K562 (cell line): ENCODE measurements around the gene AKT3. TPM values are rescaled to one million over a fixed set of nuclear protein-coding genes. Genes with fewer than 3 reads are reported as not detected.

ENCODE experiments used
- ATAC-seq: fragments of 200-7000 bp; cut with Tn5 transposase; 3 replicates; pipeline ENCODE4 v1.9.1; 2020; ENCODE audit warnings: moderate library complexity
- BruUV-seq: library from RNA; stranded (reverse); fragments of 400-500 nt; replicated peaks from 2 replicates; lab custom pipeline; 2021; lab: Mats Ljungman, UMichigan
- CTCF ChIA-PET: fragments of 300-600 bp; formaldehyde crosslinking; extraction: SDS; loops from one replicate; lab custom pipeline; 2021; ENCODE audit warnings: low intra/inter-chr PET ratio; lab: Yijun Ruan, JAX
- POLR2A ChIA-PET: fragments of 300-600, 350-650 bp; sonication (Branson Sonifier 250); formaldehyde crosslinking; extraction: SDS; loops from one replicate; lab custom pipeline; 2021; ENCODE audit warnings: antibody characterized with exemption, inconsistent platforms; lab: Yijun Ruan, JAX
- DNase-seq, 4 experiments: peaks; one replicate each; pipeline versions ENCODE4 v3.0.0 to v3.0.0-alpha.2; 2011 to 2018; ENCODE audit warnings: low spot score in 3 of 4, mixed read lengths in 3 of 4; ENCODE audit errors: extremely low read depth in 1 of 4
- FAIRE-seq: peaks from 2 replicates; lab custom pipeline; 2011; peaks lifted over from hg19 to GRCh38; lab: Jason Lieb, UNC
- H2AFZ ChIP-seq: 2 replicates; pipeline ENCODE4 v1.6.0; 2011; ENCODE audit warnings: low read depth, low read length, control low read depth, inconsistent platforms
- H3K27ac ChIP-seq: fragments of 200-600 bp; 3 replicates; pipeline ENCODE4 v1.8.0; 2011; ENCODE audit warnings: low read depth, mild to moderate bottlenecking, control low read depth, inconsistent platforms, low read length, moderate library complexity, mixed read lengths; ENCODE audit errors: extremely low read depth
- H3K27me3 ChIP-seq, 2 experiments: fragments of 300-600 bp in 1 of 2; 2 replicates in 1 of 2; 3 replicates in 1 of 2; pipeline versions ENCODE4 v1.6.0 to v1.8.0; 2011; ENCODE audit warnings: inconsistent platforms in 2 of 2, low read length in 2 of 2, mild to moderate bottlenecking in 1 of 2, mixed read lengths in 1 of 2, moderate library complexity in 1 of 2; ENCODE audit not compliant: control insufficient read depth in 2 of 2, insufficient read depth in 2 of 2
- H3K36me3 ChIP-seq: fragments of 300-600 bp; 3 replicates; pipeline ENCODE4 v1.8.0; 2011; ENCODE audit warnings: mild to moderate bottlenecking, low read length, inconsistent platforms; ENCODE audit not compliant: control insufficient read depth, insufficient read depth
- H3K4me1 ChIP-seq, 2 experiments: fragments of 200-600 bp in 1 of 2; replicated peaks in 1 of 2; 2 replicates in 1 of 2; 3 replicates in 1 of 2; pipeline versions ENCODE4 v1.5.1 to v1.8.0; 2011; ENCODE audit warnings: inconsistent platforms in 2 of 2, low read length in 2 of 2, mild to moderate bottlenecking in 1 of 2, mixed read lengths in 1 of 2, moderate library complexity in 1 of 2; ENCODE audit not compliant: control insufficient read depth in 2 of 2, insufficient read depth in 2 of 2
- H3K4me2 ChIP-seq: 2 replicates; pipeline ENCODE4 v1.6.1; 2011; ENCODE audit warnings: low read length, control low read depth, inconsistent platforms, mixed read lengths; ENCODE audit not compliant: insufficient read depth
- H3K4me3 ChIP-seq: fragments of 200-600 bp; sonication (generic), shearing (Covaris generic); 2 replicates; pipeline ENCODE4 v1.5.1; 2016; ENCODE audit warnings: control low read depth, inconsistent platforms
- H3K79me2 ChIP-seq: fragments of 200-600 bp; 3 replicates; pipeline ENCODE4 v1.8.0; 2011; ENCODE audit warnings: low read length, inconsistent platforms; ENCODE audit not compliant: control insufficient read depth, insufficient read depth
- H3K9ac ChIP-seq, 2 experiments: 2 replicates each; pipeline versions ENCODE4 v1.6.0 to v1.6.1; 2011; ENCODE audit warnings: low read depth in 2 of 2, low read length in 2 of 2, control low read depth in 1 of 2, inconsistent platforms in 1 of 2, mild to moderate bottlenecking in 1 of 2, mixed read lengths in 1 of 2; ENCODE audit not compliant: insufficient read depth in 1 of 2
- H3K9me1 ChIP-seq: one replicate; pipeline ENCODE4 v1.6.0; 2011; ENCODE audit warnings: inconsistent platforms, mild to moderate bottlenecking, low read length, moderate library complexity; ENCODE audit not compliant: control insufficient read depth, insufficient read depth
- H3K9me3 ChIP-seq: replicated peaks from 2 replicates; pipeline ENCODE4 v1.5.1; 2011; ENCODE audit warnings: low read depth, low read length, inconsistent platforms; ENCODE audit not compliant: control insufficient read depth, insufficient read depth
- H4K20me1 ChIP-seq: replicated peaks from 2 replicates; pipeline ENCODE4 v1.6.1; 2011; ENCODE audit warnings: low read length, inconsistent platforms, mixed read lengths; ENCODE audit not compliant: control insufficient read depth, insufficient read depth
- ATF1 ChIP-seq, 2 experiments: fragments of 450-650 bp in 1 of 2; IDR thresholded peaks; 2 replicates each; pipeline ENCODE4 v1.6.1; 2016; ENCODE audit warnings: missing compliant biosample characterization in 1 of 2, missing genetic modification characterization in 1 of 2
- NR2C1 ChIP-seq, 2 experiments: fragments of 450-650 bp; IDR thresholded peaks; 2 replicates each; pipeline ENCODE4 v1.6.1; 2017; ENCODE audit warnings: mild to moderate bottlenecking in 2 of 2, antibody characterized with exemption in 1 of 2, inconsistent platforms in 1 of 2, missing compliant biosample characterization in 1 of 2, missing genetic modification characterization in 1 of 2
- POLR2A ChIP-seq: fragments of 450-650 bp; conservative IDR thresholded peaks from 2 replicates; pipeline ENCODE4 v1.6.1; 2016
- SAP30 ChIP-seq: fragments of 200-600 bp; sonication (generic); IDR thresholded peaks from 2 replicates; pipeline ENCODE4 v1.6.1; 2012; ENCODE audit warnings: borderline replicate concordance, low read depth, mild to moderate bottlenecking, moderate library complexity, low read length, control low read depth, inconsistent platforms; ENCODE audit not compliant: insufficient read depth, poor library complexity, severe bottlenecking
- SRSF9 ChIP-seq: fragments of 200-400 bp; formaldehyde crosslinking; IDR thresholded peaks from 2 replicates; pipeline ENCODE4 v1.6.1; 2017; ENCODE audit warnings: low read depth, low read length, borderline replicate concordance
- WGBS: fragments of 100-300 bp; shearing (Covaris generic); methylation state at CpG from one replicate; pipeline ENCODE4 v1.1.6; 2016; ENCODE audit warnings: low coverage, mixed read lengths; ENCODE audit not compliant: insufficient coverage; ENCODE audit errors: missing lambda C conversion rate; 5-methylcytosine and 5-hydroxymethylcytosine counted together
- in situ Hi-C: fragments of 300-500 bp; cut with MboI; formaldehyde crosslinking; loops from 4 replicates; pipeline ENCODE4 v1.15.0; 2018; ENCODE audit warnings: inconsistent platforms, mixed read lengths
- intact Hi-C: fragments of 100-400 bp; cut with micrococcal nuclease; formaldehyde crosslinking; loops from 2 replicates; pipeline ENCODE4 v1.14.2; 2022
- polyA plus RNA-seq, 8 experiments: library from polyadenylated mRNA; depleted of rRNA in 4 of 8; stranded (reverse) in 5 of 8; unstranded in 3 of 8; fragments of >200 nt; fragmentation: Nextera tagmentation in 2 of 8; fragmentation: Illumina TruSeq in 1 of 8; extraction: Ambion mirVana in 2 of 8; extraction: Trizol in 1 of 8; gene quantifications; 2 replicates each; pipeline versions ENCODE4 v1.2.1 to v1.2.3, GENCODE V29; 2011 to 2014; ENCODE audit warnings: inconsistent platforms in 1 of 8, missing spikeins in 1 of 8
- total RNA-seq, 7 experiments: library from RNA; depleted of rRNA in 6 of 7; stranded (reverse); fragments of >200 nt in 6 of 7; fragmentation: Illumina TruSeq in 2 of 7; extraction: Trizol in 2 of 7; gene quantifications; 2 replicates each; pipeline versions ENCODE4 v1.2.1 to v1.2.3, GENCODE V29; 2011 to 2021; ENCODE audit warnings: low replicate concordance in 1 of 7
- TF ChIP-seq, protein P1 (sequence below): sonication (generic); formaldehyde crosslinking; IDR thresholded peaks from 2 replicates; pipeline ENCODE4 v1.8.0; 2023; ENCODE audit warnings: mild to moderate bottlenecking, missing genetic modification reagents
- TF ChIP-seq, protein P2 (sequence below): sonication (generic); formaldehyde crosslinking; IDR thresholded peaks from 2 replicates; pipeline ENCODE4 v1.8.0; 2022; ENCODE audit warnings: mild to moderate bottlenecking, missing genetic modification reagents
- TF ChIP-seq, protein P3 (sequence below): fragments of 250-450 bp; sonication (Bioruptor Pico); IDR thresholded peaks from 2 replicates; pipeline ENCODE4 v1.9.0; 2021; ENCODE audit warnings: mild to moderate bottlenecking
- TF ChIP-seq, protein P4 (sequence below): sonication (generic); formaldehyde crosslinking; IDR thresholded peaks from 2 replicates; pipeline ENCODE4 v1.9.0; 2022; ENCODE audit warnings: mild to moderate bottlenecking, missing genetic modification reagents
- TF ChIP-seq, protein P5 (sequence below): sonication (generic); formaldehyde crosslinking; IDR thresholded peaks from 2 replicates; pipeline ENCODE4 v1.8.1; 2023; ENCODE audit warnings: mild to moderate bottlenecking, missing genetic modification reagents, moderate library complexity

Gene AKT3
- total and polyA plus RNA-seq, 9 of the 15 experiments (the other 6 are each of a cell fraction or from before 2014, with no cell fraction given): 0.04 to 0.54 (median 0.18) TPM; not detected in 1

DNA sequence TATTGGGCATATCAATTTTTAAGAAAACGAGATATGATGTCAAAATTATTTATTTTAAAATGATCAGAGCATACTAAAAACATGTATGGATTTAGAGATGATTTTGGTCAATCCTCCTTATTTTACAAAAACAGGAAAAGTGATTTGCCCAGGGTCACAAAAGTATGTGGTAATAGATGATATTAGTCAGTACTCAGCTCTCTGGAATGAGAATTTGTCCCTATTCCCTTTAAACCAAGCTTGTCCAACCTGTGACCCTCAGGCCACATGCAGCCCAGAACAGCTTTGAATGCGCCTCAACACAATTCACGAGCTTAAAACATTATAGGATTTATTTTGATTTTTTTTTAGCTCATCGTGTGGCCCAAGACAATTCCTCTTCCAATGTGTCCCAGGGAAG, 104.7 kb downstream of the AKT3 start:
- 0% methylated on average over 4 of the region's 4 CpGs for WGBS
- no peaks in the 10 kb centered on the region for H3K9me3 ChIP-seq
- H2AFZ ChIP-seq: no peak overlapping the region
- no peaks in the 10 kb centered on the region for H3K79me2 ChIP-seq
- no peaks in the 10 kb centered on the region for H3K36me3 ChIP-seq
- no peaks in the 10 kb centered on the region for H3K9me1 ChIP-seq
- ChIA-PET POLR2A (interaction anchor here (0.7 kb wide), 1 partner anchor 1898 kb away, joined by 3 read pairs; no protein-coding TSS in a partner anchor), CTCF (no interaction called here)
- H4K20me1 ChIP-seq: no peaks in the 10 kb centered on the region
- no peaks in the 10 kb centered on the region for H3K4me1 ChIP-seq
- ATAC-seq (no peak), DNase-seq (no peak), FAIRE-seq (no peak)
- no TSS peak for BruUV-seq
- in situ Hi-C loops: loop anchor here (5.0 kb wide), 1 partner anchor 403 kb away; no protein-coding TSS in a partner anchor
- intact Hi-C loops: loop anchor here (5.0 kb wide), 1 partner anchor 193 kb away; no protein-coding TSS in a partner anchor
- no peaks in the 10 kb centered on the region for H3K27me3 ChIP-seq
- H3K4me2 ChIP-seq: no peak overlapping the region
- no peak overlapping the region for H3K9ac ChIP-seq
- H3K27ac ChIP-seq: no peak overlapping the region
- H3K4me3 ChIP-seq: no peak overlapping the region
- TF ChIP-seq SRSF9 (no peak), NR2C1 (IDR thresholded peaks at IDR 0.05) (no peak), NR2C1 (tag; IDR thresholded peaks at IDR 0.05) (no peak), POLR2A (no peak), ATF1 (CRISPR knock-in tag; IDR thresholded peaks at IDR 0.05) (no peak), ATF1 (tag; IDR thresholded peaks at IDR 0.05) (no peak), SAP30 (no peak)
- TF ChIP-seq, protein P1, sequence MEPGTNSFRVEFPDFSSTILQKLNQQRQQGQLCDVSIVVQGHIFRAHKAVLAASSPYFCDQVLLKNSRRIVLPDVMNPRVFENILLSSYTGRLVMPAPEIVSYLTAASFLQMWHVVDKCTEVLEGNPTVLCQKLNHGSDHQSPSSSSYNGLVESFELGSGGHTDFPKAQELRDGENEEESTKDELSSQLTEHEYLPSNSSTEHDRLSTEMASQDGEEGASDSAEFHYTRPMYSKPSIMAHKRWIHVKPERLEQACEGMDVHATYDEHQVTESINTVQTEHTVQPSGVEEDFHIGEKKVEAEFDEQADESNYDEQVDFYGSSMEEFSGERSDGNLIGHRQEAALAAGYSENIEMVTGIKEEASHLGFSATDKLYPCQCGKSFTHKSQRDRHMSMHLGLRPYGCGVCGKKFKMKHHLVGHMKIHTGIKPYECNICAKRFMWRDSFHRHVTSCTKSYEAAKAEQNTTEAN (CRISPR knock-in tag): no peak
- TF ChIP-seq, protein P2, sequence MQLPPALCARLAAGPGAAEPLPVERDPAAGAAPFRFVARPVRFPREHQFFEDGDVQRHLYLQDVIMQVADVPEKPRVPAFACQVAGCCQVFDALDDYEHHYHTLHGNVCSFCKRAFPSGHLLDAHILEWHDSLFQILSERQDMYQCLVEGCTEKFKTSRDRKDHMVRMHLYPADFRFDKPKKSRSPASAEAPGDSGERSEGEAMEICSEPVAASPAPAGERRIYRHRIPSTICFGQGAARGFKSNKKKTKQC: no peak
- TF ChIP-seq, protein P3, sequence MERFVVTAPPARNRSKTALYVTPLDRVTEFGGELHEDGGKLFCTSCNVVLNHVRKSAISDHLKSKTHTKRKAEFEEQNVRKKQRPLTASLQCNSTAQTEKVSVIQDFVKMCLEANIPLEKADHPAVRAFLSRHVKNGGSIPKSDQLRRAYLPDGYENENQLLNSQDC: no peak
- TF ChIP-seq, protein P4, sequence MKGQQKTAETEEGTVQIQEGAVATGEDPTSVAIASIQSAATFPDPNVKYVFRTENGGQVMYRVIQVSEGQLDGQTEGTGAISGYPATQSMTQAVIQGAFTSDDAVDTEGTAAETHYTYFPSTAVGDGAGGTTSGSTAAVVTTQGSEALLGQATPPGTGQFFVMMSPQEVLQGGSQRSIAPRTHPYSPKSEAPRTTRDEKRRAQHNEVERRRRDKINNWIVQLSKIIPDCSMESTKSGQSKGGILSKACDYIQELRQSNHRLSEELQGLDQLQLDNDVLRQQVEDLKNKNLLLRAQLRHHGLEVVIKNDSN (CRISPR knock-in tag): no peak
- TF ChIP-seq, protein P5, sequence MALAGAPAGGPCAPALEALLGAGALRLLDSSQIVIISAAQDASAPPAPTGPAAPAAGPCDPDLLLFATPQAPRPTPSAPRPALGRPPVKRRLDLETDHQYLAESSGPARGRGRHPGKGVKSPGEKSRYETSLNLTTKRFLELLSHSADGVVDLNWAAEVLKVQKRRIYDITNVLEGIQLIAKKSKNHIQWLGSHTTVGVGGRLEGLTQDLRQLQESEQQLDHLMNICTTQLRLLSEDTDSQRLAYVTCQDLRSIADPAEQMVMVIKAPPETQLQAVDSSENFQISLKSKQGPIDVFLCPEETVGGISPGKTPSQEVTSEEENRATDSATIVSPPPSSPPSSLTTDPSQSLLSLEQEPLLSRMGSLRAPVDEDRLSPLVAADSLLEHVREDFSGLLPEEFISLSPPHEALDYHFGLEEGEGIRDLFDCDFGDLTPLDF (CRISPR knock-in tag): no peak
